ENCODE measurements around the gene ST6GALNAC3.
"Not testable (repeated sequence)": the region's sequence is repeated elsewhere in the genome, so short reads cannot be mapped to it uniquely, and the experiment has no call there.

Gene ST6GALNAC3

GRCh38 chr1:76625886-76626678 lies 551.5 kb downstream of the ST6GALNAC3 start:
- no peaks in the 10 kb centered on the region for H3K4me1 ChIP-seq (ENCODE audit: insufficient read depth, low read length)
- no peaks in the 10 kb centered on the region for H3K27me3 ChIP-seq (ENCODE audit: insufficient read depth, low read length)
- H3K36me3 ChIP-seq (ENCODE audit: insufficient read depth, low read length), result no peaks in the 10 kb centered on the region
- H3K9me3 ChIP-seq (ENCODE audit: low read length), result no peaks in the 10 kb centered on the region
- no peak overlapping the region for H2AFZ ChIP-seq (ENCODE audit: low read depth, low read length)
- no peak overlapping the region for H3K4me3 ChIP-seq (ENCODE audit: low read length)

GRCh38 chr1:76627498-76627897 lies 553.0 kb downstream of the ST6GALNAC3 start:
- Histone ChIP-seq H3K9me3 (ENCODE audit: low read length) (no peaks in the 10 kb centered on the region), H2AFZ (ENCODE audit: low read depth, low read length) (no peak overlapping the region), H3K27me3 (ENCODE audit: insufficient read depth, low read length) (no peaks in the 10 kb centered on the region), H3K4me1 (ENCODE audit: insufficient read depth, low read length) (no peaks in the 10 kb centered on the region), H3K4me3 (ENCODE audit: low read length) (no peak overlapping the region), H3K36me3 (ENCODE audit: insufficient read depth, low read length) (no peaks in the 10 kb centered on the region)

- Histone ChIP-seq H3K27me3 (ENCODE audit: insufficient read depth, low read length) (no peaks in the 10 kb centered on the region), H3K4me3 (ENCODE audit: low read length) (no peak overlapping the region), H2AFZ (ENCODE audit: low read depth, low read length) (no peak overlapping the region), H3K4me1 (ENCODE audit: insufficient read depth, low read length) (no peaks in the 10 kb centered on the region), H3K9me3 (ENCODE audit: low read length) (no peaks in the 10 kb centered on the region), H3K36me3 (ENCODE audit: insufficient read depth, low read length) (no peaks in the 10 kb centered on the region)
These were observed 553.4 kb downstream of the ST6GALNAC3 start for GRCh38 chr1:76627901-76628300.

GRCh38 chr1:76632136-76632535 lies 557.6 kb downstream of the ST6GALNAC3 start:
- Histone ChIP-seq H3K36me3 (ENCODE audit: insufficient read depth, low read length) (no peaks in the 10 kb centered on the region), H3K4me3 (ENCODE audit: low read length) (no peak overlapping the region), H3K27me3 (ENCODE audit: insufficient read depth, low read length) (no peaks in the 10 kb centered on the region), H3K9me3 (ENCODE audit: low read length) (no peaks in the 10 kb centered on the region), H3K4me1 (ENCODE audit: insufficient read depth, low read length) (no peaks in the 10 kb centered on the region), H2AFZ (ENCODE audit: low read depth, low read length) (no peak overlapping the region)

GRCh38 chr1:76635784-76636183 lies 561.2 kb downstream of the ST6GALNAC3 start:
- Histone ChIP-seq H3K4me3 (ENCODE audit: low read length) (no peak overlapping the region), H2AFZ (ENCODE audit: low read depth, low read length) (no peak overlapping the region), H3K27me3 (ENCODE audit: insufficient read depth, low read length) (no peaks in the 10 kb centered on the region), H3K36me3 (ENCODE audit: insufficient read depth, low read length) (no peaks in the 10 kb centered on the region), H3K4me1 (ENCODE audit: insufficient read depth, low read length) (no peaks in the 10 kb centered on the region), H3K9me3 (ENCODE audit: low read length) (no peaks in the 10 kb centered on the region)

GRCh38 chr1:76639181-76639580 lies 564.6 kb downstream of the ST6GALNAC3 start:
- Histone ChIP-seq H3K4me1 (ENCODE audit: insufficient read depth, low read length) (no peaks in the 10 kb centered on the region), H2AFZ (ENCODE audit: low read depth, low read length) (no peak overlapping the region), H3K4me3 (ENCODE audit: low read length) (no peak overlapping the region), H3K36me3 (ENCODE audit: insufficient read depth, low read length) (no peaks in the 10 kb centered on the region), H3K27me3 (ENCODE audit: insufficient read depth, low read length) (no peaks in the 10 kb centered on the region), H3K9me3 (ENCODE audit: low read length) (no peaks in the 10 kb centered on the region)

GRCh38 chr1:76640092-76640491 lies 565.5 kb downstream of the ST6GALNAC3 start:
- H3K4me1 ChIP-seq (ENCODE audit: insufficient read depth, low read length), result no peaks in the 10 kb centered on the region
- no peaks in the 10 kb centered on the region for H3K9me3 ChIP-seq (ENCODE audit: low read length)
- no peak overlapping the region for H2AFZ ChIP-seq (ENCODE audit: low read depth, low read length)
- H3K27me3 ChIP-seq (ENCODE audit: insufficient read depth, low read length), result no peaks in the 10 kb centered on the region
- H3K36me3 ChIP-seq (ENCODE audit: insufficient read depth, low read length), result no peaks in the 10 kb centered on the region
- no peak overlapping the region for H3K4me3 ChIP-seq (ENCODE audit: low read length)

GRCh38 chr1:76640723-76641122 lies 566.2 kb downstream of the ST6GALNAC3 start:
- no peak overlapping the region for H3K4me3 ChIP-seq (ENCODE audit: low read length)
- no peak overlapping the region for H2AFZ ChIP-seq (ENCODE audit: low read depth, low read length)
- no peaks in the 10 kb centered on the region for H3K36me3 ChIP-seq (ENCODE audit: insufficient read depth, low read length)
- no peaks in the 10 kb centered on the region for H3K9me3 ChIP-seq (ENCODE audit: low read length)
- no peaks in the 10 kb centered on the region for H3K27me3 ChIP-seq (ENCODE audit: insufficient read depth, low read length)
- H3K4me1 ChIP-seq (ENCODE audit: insufficient read depth, low read length), result no peaks in the 10 kb centered on the region

GRCh38 chr1:76644139-76644538 lies 569.6 kb downstream of the ST6GALNAC3 start:
- Histone ChIP-seq H3K36me3 (ENCODE audit: insufficient read depth, low read length) (no peaks in the 10 kb centered on the region), H3K4me3 (ENCODE audit: low read length) (no peak overlapping the region)

GRCh38 chr1:76652860-76653259 lies 578.3 kb downstream of the ST6GALNAC3 start:
- not testable (repeated sequence) for H3K4me1 ChIP-seq (ENCODE audit: insufficient read depth, low read length); H3K36me3 ChIP-seq (ENCODE audit: insufficient read depth, low read length); H3K4me3 ChIP-seq (ENCODE audit: low read length); H3K9me3 ChIP-seq (ENCODE audit: low read length); H3K27me3 ChIP-seq (ENCODE audit: insufficient read depth, low read length); H2AFZ ChIP-seq (ENCODE audit: low read depth, low read length)

More at GRCh38 chr1:76644139-76644538, 569.6 kb downstream of the ST6GALNAC3 start:
- no peaks in the 10 kb centered on the region for H3K4me1 ChIP-seq (ENCODE audit: insufficient read depth, low read length)
- no peaks in the 10 kb centered on the region for H3K27me3 ChIP-seq (ENCODE audit: insufficient read depth, low read length)
- no peak overlapping the region for H2AFZ ChIP-seq (ENCODE audit: low read depth, low read length)
- H3K9me3 ChIP-seq (ENCODE audit: low read length), result no peaks in the 10 kb centered on the region

- Histone ChIP-seq H3K4me1 (ENCODE audit: insufficient read depth, low read length) (peaks cover 8% of the 10 kb centered on the region), H3K9me3 (ENCODE audit: low read length) (no peaks in the 10 kb centered on the region), H3K27me3 (ENCODE audit: insufficient read depth, low read length) (no peaks in the 10 kb centered on the region), H2AFZ (ENCODE audit: low read depth, low read length) (no peak overlapping the region), H3K36me3 (ENCODE audit: insufficient read depth, low read length) (no peaks in the 10 kb centered on the region), H3K4me3 (ENCODE audit: low read length) (no peak overlapping the region)
These were observed 583.1 kb downstream of the ST6GALNAC3 start for GRCh38 chr1:76657623-76658022.

GRCh38 chr1:76659171-76659940 lies 584.8 kb downstream of the ST6GALNAC3 start:
- Histone ChIP-seq H3K9me3 (ENCODE audit: low read length) (no peaks in the 10 kb centered on the region), H3K4me1 (ENCODE audit: insufficient read depth, low read length) (peaks cover 8% of the 10 kb centered on the region), H3K36me3 (ENCODE audit: insufficient read depth, low read length) (no peaks in the 10 kb centered on the region), H3K4me3 (ENCODE audit: low read length) (no peak overlapping the region), H3K27me3 (ENCODE audit: insufficient read depth, low read length) (no peaks in the 10 kb centered on the region), H2AFZ (ENCODE audit: low read depth, low read length) (no peak overlapping the region)

GRCh38 chr1:76661531-76661930 lies 587.0 kb downstream of the ST6GALNAC3 start:
- Histone ChIP-seq H3K27me3 (ENCODE audit: insufficient read depth, low read length) (no peaks in the 10 kb centered on the region), H2AFZ (ENCODE audit: low read depth, low read length) (no peak overlapping the region), H3K36me3 (ENCODE audit: insufficient read depth, low read length) (no peaks in the 10 kb centered on the region), H3K4me3 (ENCODE audit: low read length) (no peak overlapping the region), H3K4me1 (ENCODE audit: insufficient read depth, low read length) (peaks cover 8% of the 10 kb centered on the region), H3K9me3 (ENCODE audit: low read length) (no peaks in the 10 kb centered on the region)

Measured in neuron (in vitro differentiated cells).